GM12891 (cell line): ENCODE measurements around the gene PRSS38.

ENCODE experiments used
- POLR2A ChIP-seq: IDR thresholded peaks from 2 replicates; pipeline ENCODE4 v1.6.1; 2011; ENCODE audit warnings: low read depth, low read length, control low read depth
- POLR2AphosphoS5 ChIP-seq: IDR thresholded peaks from 2 replicates; pipeline ENCODE4 v1.6.1; 2011; ENCODE audit warnings: low read depth, low read length, control low read depth

DNA sequence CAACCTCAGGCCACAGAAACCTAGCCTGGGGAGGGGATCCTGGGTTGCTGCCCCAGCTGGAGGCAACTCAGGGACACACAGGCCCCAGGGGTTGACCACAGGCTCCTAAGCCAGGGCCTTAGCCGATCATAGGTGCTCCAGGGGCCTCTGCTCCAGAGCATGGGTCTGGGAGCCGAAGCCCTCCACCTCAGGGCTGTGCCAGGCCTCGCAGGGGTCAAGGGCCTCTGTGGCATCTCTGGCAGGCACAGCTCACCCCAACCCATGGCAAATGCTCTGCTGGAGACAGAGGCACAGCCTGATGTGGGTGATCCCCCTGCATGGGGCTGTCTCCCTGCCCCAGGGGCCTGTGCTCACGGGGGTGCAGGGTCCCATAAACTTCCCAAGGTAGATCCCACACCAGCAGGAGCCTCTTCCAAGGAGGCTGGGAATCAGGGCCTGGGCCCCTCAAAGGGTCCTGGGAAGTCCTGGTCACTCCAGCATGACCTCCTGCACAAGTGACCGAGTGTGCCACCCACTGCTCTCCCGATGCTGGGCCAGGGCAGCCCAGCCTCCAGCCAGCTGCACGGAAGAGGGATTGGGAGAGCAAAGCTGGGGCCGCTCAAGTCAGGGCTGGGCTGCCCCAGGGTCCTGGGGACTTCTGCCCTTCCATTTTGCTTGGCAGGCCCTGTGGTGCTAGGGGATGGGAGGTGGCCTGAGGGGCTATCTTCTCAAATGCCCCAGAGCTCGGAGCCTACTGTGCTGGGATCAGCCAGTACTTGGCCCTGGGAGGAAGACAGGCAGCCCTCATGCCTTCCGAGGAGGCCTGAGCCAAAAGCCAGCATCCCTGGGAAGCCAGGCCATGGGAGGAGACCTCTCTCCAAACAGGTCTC lies 22.2 kb upstream of the PRSS38 start:
- TF ChIP-seq POLR2AphosphoS5: no peak
- TF ChIP-seq POLR2A: no peak
